Breast epithelium (tissue), 4 donors: ENCODE data around the gene DPPA4. TPM values are rescaled to one million over a fixed set of nuclear protein-coding genes. Genes with fewer than 3 reads are reported as not detected.

ENCODE experiments used
- DNase-seq, 2 donors: peaks; one replicate each; pipeline ENCODE4 v3.0.0-alpha.2; 2019; ENCODE audit warnings: low spot score in 2 of 2
- H3K27ac ChIP-seq, 2 donors: fragments of 200-600 bp; sonication (generic) in 1 of 2; one replicate each; pipeline ENCODE4 v1.5.1; 2016 to 2019; ENCODE audit warnings: mild to moderate bottlenecking in 1 of 2
- H3K27me3 ChIP-seq, 2 donors: fragments of 200-600 bp; sonication (generic) in 1 of 2; one replicate each; pipeline versions ENCODE4 v1.5.1 to v1.6.0; 2017 to 2019; ENCODE audit warnings: control low read depth in 1 of 2, mild to moderate bottlenecking in 1 of 2
- H3K36me3 ChIP-seq: fragments of 200-600 bp; one replicate; pipeline ENCODE4 v1.5.1; 2019
- H3K4me1 ChIP-seq, 2 donors: fragments of 200-600 bp; sonication (generic); one replicate each; pipeline ENCODE4 v1.5.1; 2016 to 2019; ENCODE audit warnings: control low read depth in 1 of 2
- H3K4me3 ChIP-seq, 3 donors: fragments of 200-600 bp; sonication (generic); 1 replicate in 2 of 3; 2 replicates in 1 of 3; pipeline ENCODE4 v1.5.1; 2016 to 2019; ENCODE audit warnings: mild to moderate bottlenecking in 3 of 3, moderate library complexity in 2 of 3
- H3K9me3 ChIP-seq, 2 donors: fragments of 200-600 bp; sonication (generic) in 1 of 2; one replicate each; pipeline ENCODE4 v1.5.1; 2016 to 2019; ENCODE audit warnings: control low read depth in 1 of 2
- POLR2A ChIP-seq: fragments of 450-650 bp; IDR thresholded peaks from one replicate; pipeline ENCODE4 v1.6.1; 2016; ENCODE audit warnings: antibody characterized with exemption, mild to moderate bottlenecking, moderate library complexity
- POLR2AphosphoS5 ChIP-seq, 3 donors: sonication (generic); formaldehyde crosslinking; IDR thresholded peaks; one replicate each; pipeline ENCODE4 v1.6.1; 2017; ENCODE audit warnings: antibody characterized with exemption in 3 of 3
- intact Hi-C: fragments of 100-400 bp; cut with DNase I; formaldehyde crosslinking; loops from one replicate; pipeline ENCODE4 v1.15.1; 2023; ENCODE audit warnings: low total_unique reads
- total RNA-seq, 3 donors: library from RNA; depleted of rRNA; stranded (reverse); fragments of >200 nt; gene quantifications; one replicate each; pipeline ENCODE4 v1.1.0, GENCODE V29; 2016
- TF ChIP-seq, protein P1 (sequence below), 3 donors: fragments of 450-650 bp; IDR thresholded peaks; one replicate each; pipeline ENCODE4 v1.5.1; 2016 to 2017; ENCODE audit warnings: antibody characterized with exemption in 3 of 3, mild to moderate bottlenecking in 3 of 3, moderate library complexity in 3 of 3

Gene DPPA4
- total RNA-seq, 3 donors from 2014 or later = not detected

DNA sequence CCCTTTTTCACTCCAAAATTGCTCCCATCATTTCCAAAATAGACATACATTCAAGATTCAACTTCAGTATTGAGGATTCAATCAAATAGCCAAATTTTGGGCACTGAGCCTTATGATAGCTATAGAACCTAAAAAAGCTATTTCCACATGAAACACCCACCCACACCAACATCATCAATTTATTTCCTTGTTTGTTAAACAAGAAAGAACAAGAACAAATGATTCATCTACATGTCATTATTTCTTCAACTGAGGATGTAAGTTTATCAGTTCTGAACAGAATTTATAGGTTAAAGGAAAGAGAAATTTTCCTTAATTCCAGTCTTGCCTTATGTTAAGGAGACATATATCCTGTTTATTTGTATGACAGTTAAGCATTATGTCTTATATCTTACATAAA is 53.3 kb downstream of the DPPA4 start:
- DNase-seq = no peak
- intact Hi-C loops = no loop called here
- Histone ChIP-seq H3K36me3 (no peaks in the 10 kb centered on the region), H3K4me1 (no peaks in the 10 kb centered on the region), H3K27ac (no peak overlapping the region), H3K27me3 (no peaks in the 10 kb centered on the region), H3K9me3 (no peaks in the 10 kb centered on the region), H3K4me3 (no peak overlapping the region)
- TF ChIP-seq POLR2AphosphoS5 (IDR thresholded peaks at IDR 0.05) (no peak), POLR2A (no peak)
- TF ChIP-seq, protein P1, sequence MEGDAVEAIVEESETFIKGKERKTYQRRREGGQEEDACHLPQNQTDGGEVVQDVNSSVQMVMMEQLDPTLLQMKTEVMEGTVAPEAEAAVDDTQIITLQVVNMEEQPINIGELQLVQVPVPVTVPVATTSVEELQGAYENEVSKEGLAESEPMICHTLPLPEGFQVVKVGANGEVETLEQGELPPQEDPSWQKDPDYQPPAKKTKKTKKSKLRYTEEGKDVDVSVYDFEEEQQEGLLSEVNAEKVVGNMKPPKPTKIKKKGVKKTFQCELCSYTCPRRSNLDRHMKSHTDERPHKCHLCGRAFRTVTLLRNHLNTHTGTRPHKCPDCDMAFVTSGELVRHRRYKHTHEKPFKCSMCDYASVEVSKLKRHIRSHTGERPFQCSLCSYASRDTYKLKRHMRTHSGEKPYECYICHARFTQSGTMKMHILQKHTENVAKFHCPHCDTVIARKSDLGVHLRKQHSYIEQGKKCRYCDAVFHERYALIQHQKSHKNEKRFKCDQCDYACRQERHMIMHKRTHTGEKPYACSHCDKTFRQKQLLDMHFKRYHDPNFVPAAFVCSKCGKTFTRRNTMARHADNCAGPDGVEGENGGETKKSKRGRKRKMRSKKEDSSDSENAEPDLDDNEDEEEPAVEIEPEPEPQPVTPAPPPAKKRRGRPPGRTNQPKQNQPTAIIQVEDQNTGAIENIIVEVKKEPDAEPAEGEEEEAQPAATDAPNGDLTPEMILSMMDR (IDR thresholded peaks at IDR 0.05) = no peak

DNA sequence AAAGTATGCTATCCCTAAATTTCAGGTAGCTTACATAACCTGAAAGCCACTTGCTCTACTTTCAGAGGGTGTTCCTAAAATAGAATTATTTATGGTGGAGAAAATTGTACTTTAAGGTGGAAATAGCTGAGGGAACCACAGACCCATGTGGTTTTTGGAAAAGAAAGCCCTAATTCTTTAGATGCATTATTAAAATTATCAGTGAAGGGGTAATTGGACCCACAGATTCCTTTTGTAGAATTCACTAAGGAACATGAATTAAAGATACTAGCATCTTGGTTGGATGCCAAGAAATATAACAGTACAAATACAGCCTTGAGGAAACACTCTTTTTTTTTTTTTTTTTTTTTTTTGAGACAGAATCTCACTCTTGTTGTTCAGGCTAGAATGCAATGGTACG is 58.8 kb downstream of the DPPA4 start:
- H3K4me1 ChIP-seq = no peaks in the 10 kb centered on the region
- no peaks in the 10 kb centered on the region for H3K27me3 ChIP-seq
- no peak for TF ChIP-seq POLR2A
- no peak for TF ChIP-seq POLR2AphosphoS5 (IDR thresholded peaks at IDR 0.05)
- TF ChIP-seq, protein P1 (IDR thresholded peaks at IDR 0.05) = no peak
- no peaks in the 10 kb centered on the region for H3K36me3 ChIP-seq
- DNase-seq = no peak
- intact Hi-C loops = no loop called here
- H3K27ac ChIP-seq = no peak overlapping the region
- H3K4me3 ChIP-seq = no peak overlapping the region
- no peaks in the 10 kb centered on the region for H3K9me3 ChIP-seq

DNA sequence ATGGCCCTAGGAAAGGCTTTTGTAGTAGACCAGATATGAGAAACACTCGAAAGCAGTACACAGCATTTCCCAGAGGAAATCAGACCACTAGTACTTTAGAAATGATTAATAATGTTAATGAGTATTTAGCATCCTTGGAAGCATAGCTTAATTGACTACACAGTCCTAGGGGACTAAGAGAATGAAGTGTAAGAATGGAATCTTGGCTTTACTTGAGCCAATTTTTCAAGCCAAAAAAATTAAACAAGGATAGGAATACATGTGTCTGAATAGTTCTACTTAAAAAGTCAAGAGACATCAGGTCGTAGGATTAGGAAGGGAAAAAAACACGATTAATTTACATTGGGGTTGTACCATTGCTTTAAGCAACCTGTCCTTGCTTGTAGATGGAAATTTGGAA is 59.2 kb downstream of the DPPA4 start:
- intact Hi-C loops = no loop called here
- Histone ChIP-seq H3K9me3 (no peaks in the 10 kb centered on the region), H3K27ac (no peak overlapping the region), H3K27me3 (no peaks in the 10 kb centered on the region), H3K4me3 (no peak overlapping the region), H3K4me1 (no peaks in the 10 kb centered on the region), H3K36me3 (no peaks in the 10 kb centered on the region)
- TF ChIP-seq, protein P1 (IDR thresholded peaks at IDR 0.05) = no peak
- TF ChIP-seq POLR2A = no peak
- TF ChIP-seq POLR2AphosphoS5 (IDR thresholded peaks at IDR 0.05) = no peak
- no peak for DNase-seq

Other genes starting within 250 kb of the DPPA4 start
- under 1 TPM in 1 of 3 donors, not detected in 2; under 0.01 TPM for gene MORC1, start 219.4 kb downstream of the DPPA4 start, total RNA-seq
- not detected for gene C3orf85, start 200.8 kb downstream of the DPPA4 start, total RNA-seq
- not detected for gene DPPA2, start 21.0 kb downstream of the DPPA4 start, total RNA-seq